ENCODE measurements around the gene KRTAP6-2. TPM values are rescaled to one million over a fixed set of nuclear protein-coding genes. Genes with fewer than 3 reads are reported as not detected.

Gene KRTAP6-2
- total RNA-seq, 3 donors from 2014 or later (not counting 1 experiment from before 2014, with no cell fraction given) = not detected

GRCh38 chr21:30580132-30580531 lies 18.6 kb downstream of the KRTAP6-2 start:
- intact Hi-C loops (cut with micrococcal nuclease) = no loop called here

GRCh38 chr21:30579346-30579745 lies 19.4 kb downstream of the KRTAP6-2 start:
- Histone ChIP-seq H3K27ac (ENCODE audit: low read length) (no peak overlapping the region), H3K9me3 (ENCODE audit: control insufficient read depth, insufficient read depth, low read length) (no peaks in the 10 kb centered on the region), H3K27me3 (ENCODE audit: control insufficient read depth, insufficient read depth, low read length) (no peaks in the 10 kb centered on the region), H3K4me1 (ENCODE audit: control insufficient read depth, insufficient read depth, low read length) (no peaks in the 10 kb centered on the region), H3K4me3 (ENCODE audit: low read length) (no peak overlapping the region), H3K36me3 (ENCODE audit: control insufficient read depth, insufficient read depth, low read length) (no peaks in the 10 kb centered on the region)
- Mint-ChIP-seq H3K4me3 (no peak overlapping the region), H3K36me3 (peaks cover 3% of the 10 kb centered on the region), H3K27me3 (ENCODE audit: low read depth in 2 of 2) (no peaks in the 10 kb centered on the region), H3K4me1 (no peaks in the 10 kb centered on the region), H3K9me3 (peaks cover 4 to 5% of the 10 kb centered on the region in 2 donors), H3K27ac (no peak overlapping the region)
- DNase-seq = no peak
- no peak for TF ChIP-seq CTCF (IDR thresholded peaks at IDR 0.05)
- intact Hi-C loops (cut with micrococcal nuclease) = no loop called here
- ATAC-seq = no peak
- WGBS (ENCODE audit: insufficient coverage) = 77% methylated on average over 1 of the region's 1 CpG

More at GRCh38 chr21:30580132-30580531, 18.6 kb downstream of the KRTAP6-2 start:
- Mint-ChIP-seq H3K4me3 (no peak overlapping the region), H3K4me1 (no peaks in the 10 kb centered on the region), H3K27ac (no peak overlapping the region), H3K27me3 (ENCODE audit: low read depth in 2 of 2) (no peaks in the 10 kb centered on the region), H3K9me3 (peaks cover 8 to 12% of the 10 kb centered on the region in 2 donors), H3K36me3 (peaks cover 11% of the 10 kb centered on the region)
- ATAC-seq = no peak
- 59% methylated on average over 3 of the region's 3 CpGs for WGBS (ENCODE audit: insufficient coverage)
- H3K27ac ChIP-seq (ENCODE audit: low read length) = no peak overlapping the region
- no peaks in the 10 kb centered on the region for H3K9me3 ChIP-seq (ENCODE audit: control insufficient read depth, insufficient read depth, low read length)
- DNase-seq = no peak
- no peak overlapping the region for H3K4me3 ChIP-seq (ENCODE audit: low read length)
- H3K27me3 ChIP-seq (ENCODE audit: control insufficient read depth, insufficient read depth, low read length) = no peaks in the 10 kb centered on the region
- H3K4me1 ChIP-seq (ENCODE audit: control insufficient read depth, insufficient read depth, low read length) = no peaks in the 10 kb centered on the region
- no peak for TF ChIP-seq CTCF (IDR thresholded peaks at IDR 0.05)
- no peaks in the 10 kb centered on the region for H3K36me3 ChIP-seq (ENCODE audit: control insufficient read depth, insufficient read depth, low read length)

GRCh38 chr21:30577766-30578165 lies 20.9 kb downstream of the KRTAP6-2 start:
- no peak for TF ChIP-seq CTCF (IDR thresholded peaks at IDR 0.05)
- intact Hi-C loops (cut with micrococcal nuclease) = no loop called here

GRCh38 chr21:30567617-30568016 lies 31.1 kb downstream of the KRTAP6-2 start:
- Mint-ChIP-seq H3K4me3 (no peak overlapping the region), H3K4me1 (no peaks in the 10 kb centered on the region), H3K36me3 (no peaks in the 10 kb centered on the region), H3K9me3 (peaks cover 9 to 15% of the 10 kb centered on the region in 2 donors), H3K27me3 (ENCODE audit: low read depth in 2 of 2) (no peaks in the 10 kb centered on the region), H3K27ac (no peak overlapping the region)
- intact Hi-C loops (cut with micrococcal nuclease) = no loop called here
- no peak overlapping the region for H3K27ac ChIP-seq (ENCODE audit: low read length)
- H3K36me3 ChIP-seq (ENCODE audit: control insufficient read depth, insufficient read depth, low read length) = no peaks in the 10 kb centered on the region
- no peaks in the 10 kb centered on the region for H3K27me3 ChIP-seq (ENCODE audit: control insufficient read depth, insufficient read depth, low read length)
- no peaks in the 10 kb centered on the region for H3K4me1 ChIP-seq (ENCODE audit: control insufficient read depth, insufficient read depth, low read length)
- TF ChIP-seq CTCF (IDR thresholded peaks at IDR 0.05) = no peak
- DNase-seq (no peak), ATAC-seq (no peak)
- peaks cover 3% of the 10 kb centered on the region for H3K9me3 ChIP-seq (ENCODE audit: control insufficient read depth, insufficient read depth, low read length)
- H3K4me3 ChIP-seq (ENCODE audit: low read length) = no peak overlapping the region

More at GRCh38 chr21:30577766-30578165, 20.9 kb downstream of the KRTAP6-2 start:
- Histone ChIP-seq H3K27me3 (ENCODE audit: control insufficient read depth, insufficient read depth, low read length) (no peaks in the 10 kb centered on the region), H3K4me3 (ENCODE audit: low read length) (no peak overlapping the region), H3K27ac (ENCODE audit: low read length) (no peak overlapping the region), H3K9me3 (ENCODE audit: control insufficient read depth, insufficient read depth, low read length) (no peaks in the 10 kb centered on the region), H3K4me1 (ENCODE audit: control insufficient read depth, insufficient read depth, low read length) (no peaks in the 10 kb centered on the region), H3K36me3 (ENCODE audit: control insufficient read depth, insufficient read depth, low read length) (no peaks in the 10 kb centered on the region)
- H3K9me3 Mint-ChIP-seq = peaks cover 6 to 7% of the 10 kb centered on the region in 2 donors
- ATAC-seq = no peak
- no peak overlapping the region for H3K4me3 Mint-ChIP-seq
- no peaks in the 10 kb centered on the region for H3K36me3 Mint-ChIP-seq
- DNase-seq = no peak
- H3K27me3 Mint-ChIP-seq (ENCODE audit: low read depth in 2 of 2) = no peaks in the 10 kb centered on the region
- H3K4me1 Mint-ChIP-seq = no peaks in the 10 kb centered on the region
- no peak overlapping the region for H3K27ac Mint-ChIP-seq

All from natural killer cell (primary cell).